Chondrocyte (in vitro differentiated cells): ENCODE results near the gene SEC14L5. TPM values are rescaled to one million over a fixed set of nuclear protein-coding genes. Genes with fewer than 3 reads are reported as not detected.

Experiments
- DNase-seq: peaks from one replicate; pipeline ENCODE4 v3.0.0; 2021; ENCODE audit warnings: mixed read lengths, low spot score
- H3K27ac Mint-ChIP-seq: one replicate; pipeline ENCODE4 v1.8.0; 2021; ENCODE audit warnings: mild to moderate bottlenecking, moderate library complexity, mixed read lengths; ENCODE audit not compliant: unreplicated experiment
- H3K27me3 Mint-ChIP-seq: 2 replicates; pipeline ENCODE4 v1.8.0; 2021; ENCODE audit warnings: low read depth, mixed read lengths
- H3K36me3 Mint-ChIP-seq: 2 replicates; pipeline ENCODE4 v1.8.0; 2021; ENCODE audit warnings: low read depth, mixed read lengths
- H3K4me1 Mint-ChIP-seq: 2 replicates; pipeline ENCODE4 v1.8.0; 2021; ENCODE audit warnings: low read depth, mild to moderate bottlenecking, mixed read lengths
- H3K4me3 Mint-ChIP-seq: one replicate; pipeline ENCODE4 v1.8.0; 2021; ENCODE audit warnings: mild to moderate bottlenecking, moderate library complexity, mixed read lengths; ENCODE audit not compliant: unreplicated experiment
- H3K9me3 Mint-ChIP-seq: 2 replicates; pipeline ENCODE4 v1.8.0; 2021; ENCODE audit warnings: low read depth, mixed read lengths
- total RNA-seq: library from RNA; stranded (reverse); gene quantifications from 3 replicates; pipeline ENCODE4 v1.2.1, GENCODE V29; 2021
- TF ChIP-seq, protein P1 (sequence below): fragments of 200-600 bp; sonication (generic); IDR thresholded peaks from 2 replicates; pipeline ENCODE4 v1.5.0; 2021; ENCODE audit warnings: antibody characterized with exemption, mild to moderate bottlenecking, moderate library complexity

SEC14L5 gene
- total RNA-seq, 1 donor from 2014 or later: not detected

DNA sequence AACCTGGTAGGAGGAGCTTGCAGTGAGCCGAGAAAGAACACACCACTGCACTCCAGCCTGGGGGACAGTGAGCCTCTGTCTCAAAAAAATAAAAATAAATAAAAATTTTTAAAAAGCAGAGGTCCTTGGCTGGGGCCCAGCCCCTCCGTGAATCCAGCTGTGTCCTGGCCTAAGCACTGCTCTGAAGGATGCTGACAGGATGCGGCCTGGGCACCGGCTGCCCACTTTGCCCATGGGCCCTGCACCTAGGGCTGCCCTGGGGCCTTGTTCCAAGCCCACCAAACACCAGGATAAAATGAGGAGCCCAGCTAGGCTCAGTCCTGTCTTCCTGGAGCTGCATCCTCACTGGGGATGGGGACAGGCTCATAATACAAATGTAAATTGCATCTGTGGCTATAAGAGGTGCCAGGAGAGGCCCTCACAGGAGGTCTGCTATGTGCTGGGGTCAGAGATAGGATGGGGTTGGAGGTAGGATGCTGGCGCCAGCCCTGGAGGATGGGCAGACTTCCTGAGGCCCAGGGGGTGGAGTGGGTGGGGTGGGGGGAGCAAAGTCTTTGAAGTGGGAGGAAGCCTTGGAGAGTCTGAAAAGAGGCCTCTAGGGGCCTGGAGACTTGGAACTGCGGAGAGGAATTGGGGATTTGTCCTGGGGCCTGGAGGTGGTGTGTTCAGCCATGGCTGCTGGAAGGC lies 101.4 kb downstream of the SEC14L5 start:
- Mint-ChIP-seq H3K4me3 (no peak overlapping the region), H3K9me3 (no peaks in the 10 kb centered on the region), H3K36me3 (no peaks in the 10 kb centered on the region), H3K4me1 (peaks cover 2% of the 10 kb centered on the region), H3K27me3 (peaks cover 23% of the 10 kb centered on the region), H3K27ac (no peak overlapping the region)
- peak; percentile 24 for DNase-seq
- TF ChIP-seq, protein P1, sequence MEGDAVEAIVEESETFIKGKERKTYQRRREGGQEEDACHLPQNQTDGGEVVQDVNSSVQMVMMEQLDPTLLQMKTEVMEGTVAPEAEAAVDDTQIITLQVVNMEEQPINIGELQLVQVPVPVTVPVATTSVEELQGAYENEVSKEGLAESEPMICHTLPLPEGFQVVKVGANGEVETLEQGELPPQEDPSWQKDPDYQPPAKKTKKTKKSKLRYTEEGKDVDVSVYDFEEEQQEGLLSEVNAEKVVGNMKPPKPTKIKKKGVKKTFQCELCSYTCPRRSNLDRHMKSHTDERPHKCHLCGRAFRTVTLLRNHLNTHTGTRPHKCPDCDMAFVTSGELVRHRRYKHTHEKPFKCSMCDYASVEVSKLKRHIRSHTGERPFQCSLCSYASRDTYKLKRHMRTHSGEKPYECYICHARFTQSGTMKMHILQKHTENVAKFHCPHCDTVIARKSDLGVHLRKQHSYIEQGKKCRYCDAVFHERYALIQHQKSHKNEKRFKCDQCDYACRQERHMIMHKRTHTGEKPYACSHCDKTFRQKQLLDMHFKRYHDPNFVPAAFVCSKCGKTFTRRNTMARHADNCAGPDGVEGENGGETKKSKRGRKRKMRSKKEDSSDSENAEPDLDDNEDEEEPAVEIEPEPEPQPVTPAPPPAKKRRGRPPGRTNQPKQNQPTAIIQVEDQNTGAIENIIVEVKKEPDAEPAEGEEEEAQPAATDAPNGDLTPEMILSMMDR: no peak

DNA sequence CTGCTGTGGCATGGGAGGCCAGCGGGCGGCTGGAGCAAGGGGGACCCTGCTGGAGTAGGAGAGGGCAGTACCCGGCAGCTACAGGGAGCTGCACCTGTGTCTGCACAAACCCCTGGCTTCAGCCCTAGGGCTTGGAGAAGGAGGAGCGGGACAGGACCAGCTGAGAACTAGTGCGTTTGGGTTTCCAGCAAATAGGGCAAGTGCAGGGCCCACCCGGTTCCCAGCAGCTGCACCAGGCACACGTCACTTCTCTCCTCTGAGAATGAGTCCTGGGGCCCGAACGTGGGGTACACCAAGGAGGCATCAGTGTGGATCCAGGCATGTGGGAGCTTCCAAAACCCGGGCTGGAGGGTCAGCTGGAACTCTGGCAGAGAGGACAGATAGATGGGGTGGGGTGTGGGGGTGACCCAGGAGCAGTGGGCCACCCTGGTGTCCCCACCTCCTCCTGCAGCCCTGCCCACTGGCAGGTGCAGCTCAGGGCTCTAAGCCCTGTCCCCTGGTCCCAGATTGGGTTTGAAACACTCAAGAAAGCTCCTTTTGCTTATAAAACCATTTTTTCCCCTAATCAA lies 102.0 kb downstream of the SEC14L5 start:
- no peak overlapping the region for H3K27ac Mint-ChIP-seq
- H3K4me1 Mint-ChIP-seq: peaks cover 2% of the 10 kb centered on the region
- TF ChIP-seq, protein P1: no peak
- peak; percentile 68 for DNase-seq
- no peaks in the 10 kb centered on the region for H3K36me3 Mint-ChIP-seq
- H3K4me3 Mint-ChIP-seq: no peak overlapping the region
- H3K27me3 Mint-ChIP-seq: peaks cover 25% of the 10 kb centered on the region
- H3K9me3 Mint-ChIP-seq: no peaks in the 10 kb centered on the region

DNA sequence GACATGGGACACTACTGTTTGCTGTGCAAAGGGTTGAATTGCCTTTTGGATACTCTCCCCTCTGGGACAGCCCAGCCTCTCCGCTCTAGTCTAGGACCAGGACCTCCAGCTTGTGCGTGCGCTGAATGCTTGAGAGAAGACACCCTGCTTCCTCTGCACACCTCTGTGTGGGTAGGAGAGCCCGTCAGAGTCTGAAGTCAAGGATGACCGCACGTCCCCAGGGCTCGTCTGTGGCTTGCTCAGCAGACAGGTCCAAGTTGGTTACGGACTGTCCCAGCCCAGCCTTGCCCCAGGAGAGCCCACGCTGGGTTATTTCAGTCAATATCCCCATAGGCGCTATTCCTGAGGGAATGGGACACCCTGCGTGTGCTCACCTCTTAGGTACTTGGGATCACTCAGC lies 103.9 kb downstream of the SEC14L5 start:
- no peaks in the 10 kb centered on the region for H3K36me3 Mint-ChIP-seq
- H3K4me1 Mint-ChIP-seq: peaks cover 2% of the 10 kb centered on the region
- DNase-seq: peak; percentile 64
- no peaks in the 10 kb centered on the region for H3K9me3 Mint-ChIP-seq
- no peak overlapping the region for H3K27ac Mint-ChIP-seq
- TF ChIP-seq, protein P1: no peak
- H3K4me3 Mint-ChIP-seq: no peak overlapping the region
- H3K27me3 Mint-ChIP-seq: peaks cover 29% of the 10 kb centered on the region

DNA sequence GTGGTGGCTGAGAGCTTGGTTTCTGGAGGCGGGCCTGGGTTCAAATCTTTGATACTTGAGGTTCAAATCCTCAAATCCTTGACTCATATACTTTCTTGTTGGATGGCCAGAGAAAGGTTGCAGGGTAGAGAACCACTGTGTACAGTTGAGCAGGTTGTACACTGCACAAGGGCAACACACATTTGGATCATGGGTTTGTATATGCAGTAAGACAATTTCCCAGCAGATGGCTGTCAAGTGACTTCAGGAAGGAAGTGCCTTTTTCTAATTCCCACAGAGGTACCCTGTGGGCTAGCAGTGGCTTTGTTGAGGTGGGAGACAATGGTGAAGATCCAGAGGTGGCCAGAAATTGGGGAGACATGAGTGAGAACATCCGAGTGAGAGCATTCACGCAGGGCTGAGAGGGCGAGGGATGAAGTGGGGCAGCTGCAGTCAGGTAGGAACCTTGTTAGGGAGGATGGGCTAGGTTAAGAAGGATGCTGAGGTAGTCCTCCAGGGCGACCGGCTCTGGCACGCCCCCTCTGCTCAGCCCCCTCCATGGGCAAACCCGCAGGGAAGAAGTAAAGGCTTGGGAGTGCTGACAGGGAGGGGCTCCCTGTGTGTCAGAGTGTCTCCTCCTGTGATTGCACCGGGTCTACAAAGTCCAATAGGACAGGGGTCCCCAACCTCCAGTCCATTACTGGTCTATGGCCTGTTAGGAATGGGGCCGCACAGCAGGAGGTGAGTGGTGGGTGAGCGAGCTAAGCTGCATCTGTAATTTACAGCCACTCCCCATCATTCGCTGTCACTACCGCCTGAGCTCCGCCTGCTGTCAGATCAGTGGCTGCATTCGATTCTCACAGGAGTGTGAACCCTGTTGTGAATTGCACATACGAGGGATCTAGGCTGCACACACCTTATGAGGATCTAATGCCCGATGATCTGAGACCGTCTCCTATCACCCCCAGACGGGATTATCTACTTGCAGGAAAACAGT lies 104.9 kb downstream of the SEC14L5 start:
- peaks cover 37% of the 10 kb centered on the region for H3K27me3 Mint-ChIP-seq
- no peak overlapping the region for H3K4me3 Mint-ChIP-seq
- peaks cover 2% of the 10 kb centered on the region for H3K4me1 Mint-ChIP-seq
- H3K9me3 Mint-ChIP-seq: no peaks in the 10 kb centered on the region
- TF ChIP-seq, protein P1: no peak
- peak; percentile 63 for DNase-seq
- H3K36me3 Mint-ChIP-seq: no peaks in the 10 kb centered on the region
- H3K27ac Mint-ChIP-seq: no peak overlapping the region

DNA sequence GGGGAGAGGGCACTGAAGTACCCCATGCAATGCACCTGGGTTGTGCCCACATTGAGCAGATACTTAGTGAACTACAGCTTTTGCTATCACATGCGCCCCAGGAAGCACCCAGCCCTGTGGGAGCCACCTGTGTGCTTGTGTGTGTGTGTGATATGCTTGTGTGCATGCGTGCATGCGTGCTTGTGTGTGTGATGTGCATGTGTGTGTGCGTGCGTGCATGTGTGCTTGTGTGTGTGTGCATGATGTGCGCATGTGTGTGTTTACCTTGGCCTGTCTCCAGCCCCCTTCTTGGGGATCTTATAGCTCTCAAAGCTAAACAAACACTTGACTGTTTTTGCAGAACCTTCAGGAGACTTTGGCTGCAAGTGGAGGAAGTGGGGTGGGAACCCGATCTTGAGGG lies 106.8 kb downstream of the SEC14L5 start:
- peaks cover 36% of the 10 kb centered on the region for H3K27me3 Mint-ChIP-seq
- TF ChIP-seq, protein P1: no peak
- H3K4me1 Mint-ChIP-seq: no peaks in the 10 kb centered on the region
- no peaks in the 10 kb centered on the region for H3K36me3 Mint-ChIP-seq
- H3K4me3 Mint-ChIP-seq: no peak overlapping the region
- no peaks in the 10 kb centered on the region for H3K9me3 Mint-ChIP-seq
- DNase-seq: peak; percentile 73
- no peak overlapping the region for H3K27ac Mint-ChIP-seq
